Trophoblast cell (in vitro differentiated cells and primary cell): ENCODE measurements around the gene OGDH.

ENCODE experiments used
- DNase-seq, 2 donors: peaks; one replicate each; pipeline ENCODE4 v3.0.0-alpha.2; 2016
- H2AFZ ChIP-seq: 2 replicates; pipeline ENCODE4 v1.6.1; 2013; ENCODE audit warnings: low read length, moderate library complexity, mild to moderate bottlenecking; ENCODE audit not compliant: insufficient read depth, poor library complexity
- H2AK5ac ChIP-seq: 2 replicates; pipeline ENCODE4 v1.6.1; 2013; ENCODE audit warnings: mild to moderate bottlenecking, low read length
- H2BK120ac ChIP-seq: 2 replicates; pipeline ENCODE4 v1.6.1; 2013; ENCODE audit warnings: low read length, mild to moderate bottlenecking, moderate library complexity; ENCODE audit not compliant: insufficient read depth, poor library complexity
- H2BK12ac ChIP-seq: 2 replicates; pipeline ENCODE4 v1.6.1; 2013; ENCODE audit warnings: mild to moderate bottlenecking, low read length, moderate library complexity
- H2BK5ac ChIP-seq: 2 replicates; pipeline ENCODE4 v1.6.1; 2013; ENCODE audit warnings: low read length, low read depth, moderate library complexity, mild to moderate bottlenecking; ENCODE audit not compliant: poor library complexity
- H3K14ac ChIP-seq: 2 replicates; pipeline ENCODE4 v1.6.1; 2013; ENCODE audit warnings: mild to moderate bottlenecking, low read length
- H3K18ac ChIP-seq: 2 replicates; pipeline ENCODE4 v1.6.1; 2013; ENCODE audit warnings: mild to moderate bottlenecking, low read length
- H3K23ac ChIP-seq: 2 replicates; pipeline ENCODE4 v1.6.1; 2013; ENCODE audit warnings: low read length
- H3K27ac ChIP-seq: 2 replicates; pipeline ENCODE4 v1.5.1; 2013; ENCODE audit warnings: low read depth, mild to moderate bottlenecking, inconsistent platforms, low read length, moderate library complexity
- H3K27me3 ChIP-seq: 2 replicates; pipeline ENCODE4 v1.6.1; 2013; ENCODE audit warnings: inconsistent platforms, mild to moderate bottlenecking, low read length, moderate library complexity; ENCODE audit not compliant: insufficient read depth
- H3K36me3 ChIP-seq, 2 experiments: 1 replicate in 1 of 2; 2 replicates in 1 of 2; pipeline ENCODE4 v1.6.1; 2013; ENCODE audit warnings: low read length in 2 of 2, mild to moderate bottlenecking in 2 of 2, moderate library complexity in 1 of 2; ENCODE audit not compliant: insufficient read depth in 2 of 2, control insufficient read depth in 1 of 2
- H3K4ac ChIP-seq: 2 replicates; pipeline ENCODE4 v1.6.1; 2013; ENCODE audit warnings: low read depth, mild to moderate bottlenecking, low read length, moderate library complexity
- H3K4me1 ChIP-seq, 2 experiments: 1 replicate in 1 of 2; 2 replicates in 1 of 2; pipeline ENCODE4 v1.6.1; 2013; ENCODE audit warnings: low read length in 2 of 2, mild to moderate bottlenecking in 2 of 2, moderate library complexity in 1 of 2; ENCODE audit not compliant: insufficient read depth in 2 of 2, control insufficient read depth in 1 of 2
- H3K4me2 ChIP-seq: 2 replicates; pipeline ENCODE4 v1.6.1; 2013; ENCODE audit warnings: inconsistent platforms, mild to moderate bottlenecking, low read length, moderate library complexity
- H3K4me3 ChIP-seq: 2 replicates; pipeline ENCODE4 v1.5.1; 2013; ENCODE audit warnings: mild to moderate bottlenecking, low read depth, low read length, inconsistent platforms
- H3K79me1 ChIP-seq: one replicate; pipeline ENCODE4 v1.6.1; 2013; ENCODE audit warnings: low read length
- H3K79me2 ChIP-seq: 2 replicates; pipeline ENCODE4 v1.6.1; 2013; ENCODE audit warnings: low read length, mild to moderate bottlenecking; ENCODE audit not compliant: control insufficient read depth, insufficient read depth, poor library complexity
- H3K9ac ChIP-seq: 2 replicates; pipeline ENCODE4 v1.6.1; 2013; ENCODE audit warnings: mild to moderate bottlenecking, low read length
- H3K9me3 ChIP-seq: 2 replicates; pipeline ENCODE4 v1.6.1; 2013; ENCODE audit warnings: low read depth, mild to moderate bottlenecking, control low read depth, inconsistent platforms, low read length; ENCODE audit not compliant: insufficient read depth
- H4K12ac ChIP-seq: 2 replicates; pipeline ENCODE4 v1.6.1; 2013; ENCODE audit warnings: low read depth, mild to moderate bottlenecking, low read length, moderate library complexity
- H4K8ac ChIP-seq: 2 replicates; pipeline ENCODE4 v1.6.1; 2013; ENCODE audit warnings: low read depth, mild to moderate bottlenecking, low read length, moderate library complexity
- H4K91ac ChIP-seq: one replicate; pipeline ENCODE4 v1.6.1; 2013; ENCODE audit warnings: low read depth, mild to moderate bottlenecking, low read length, moderate library complexity
- WGBS: extraction: QIAGEN DNeasy Blood & Tissue Kit; methylation state at CpG from one replicate; pipeline ENCODE4 v1.1.7; 2013; ENCODE audit warnings: missing lambda C conversion rate; ENCODE audit not compliant: insufficient read length, insufficient coverage; ENCODE audit errors: extremely low coverage; 5-methylcytosine and 5-hydroxymethylcytosine counted together

OGDH gene

DNA sequence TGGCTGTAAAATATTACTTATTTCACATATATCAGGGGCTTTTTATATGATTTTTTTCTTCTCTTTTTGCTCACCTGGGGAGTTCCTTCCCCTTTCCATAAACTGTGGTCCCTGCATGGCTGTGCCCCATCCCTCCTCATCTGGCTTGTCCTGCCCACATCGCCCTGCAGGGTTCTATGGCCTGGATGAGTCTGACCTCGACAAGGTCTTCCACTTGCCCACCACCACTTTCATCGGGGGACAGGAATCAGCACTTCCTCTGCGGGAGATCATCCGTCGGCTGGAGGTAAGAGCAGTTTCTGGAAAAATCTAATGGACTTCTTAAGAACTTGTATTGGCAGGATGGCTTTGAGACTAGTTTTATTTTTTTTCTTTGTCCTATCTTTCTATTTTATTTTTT, 60.1 kb downstream of the OGDH start:
- no peak overlapping the region for H3K4me3 ChIP-seq
- no peaks in the 10 kb centered on the region for H3K79me2 ChIP-seq
- H3K27me3 ChIP-seq: no peaks in the 10 kb centered on the region
- no peak overlapping the region for H3K4ac ChIP-seq
- peaks cover 25% of the 10 kb centered on the region in 2 experiments for H3K36me3 ChIP-seq
- no CpG with 5 or more reads among the region's 6 CpGs for WGBS
- no peak overlapping the region for H2AFZ ChIP-seq
- H3K9me3 ChIP-seq: no peaks in the 10 kb centered on the region
- no peak overlapping the region for H3K4me2 ChIP-seq
- H3K27ac ChIP-seq: no peak overlapping the region
- H3K18ac ChIP-seq: no peak overlapping the region
- no peak overlapping the region for H2BK120ac ChIP-seq
- peak overlapping the region; percentile 80 for H3K9ac ChIP-seq
- no peak overlapping the region for H4K91ac ChIP-seq
- no peak overlapping the region for H3K23ac ChIP-seq
- no peak overlapping the region for H4K12ac ChIP-seq
- no peaks in the 10 kb centered on the region for H3K4me1 ChIP-seq
- no peak overlapping the region for H3K14ac ChIP-seq
- H2BK12ac ChIP-seq: no peak overlapping the region
- DNase-seq: no peak
- no peak overlapping the region for H2AK5ac ChIP-seq
- no peak overlapping the region for H4K8ac ChIP-seq
- H3K79me1 ChIP-seq: no peaks in the 10 kb centered on the region
- no peak overlapping the region for H2BK5ac ChIP-seq

GRCh38 chr7:44667190-44667589, 60.8 kb downstream of the OGDH start:
- no peak for DNase-seq

GRCh38 chr7:44671069-44671468, 64.6 kb downstream of the OGDH start:
- Histone ChIP-seq H3K79me1 (no peaks in the 10 kb centered on the region), H3K4me2 (no peak overlapping the region), H3K4me3 (no peak overlapping the region), H4K91ac (no peak overlapping the region), H3K27me3 (no peaks in the 10 kb centered on the region), H3K36me3 (peaks cover 39 to 44% of the 10 kb centered on the region in 2 experiments), H3K4ac (no peak overlapping the region), H2BK5ac (no peak overlapping the region), H3K79me2 (no peaks in the 10 kb centered on the region), H2BK120ac (no peak overlapping the region), H3K14ac (no peak overlapping the region), H3K9me3 (peaks cover 4% of the 10 kb centered on the region), H3K23ac (no peak overlapping the region), H3K27ac (no peak overlapping the region), H2BK12ac (no peak overlapping the region), H4K12ac (no peak overlapping the region), H4K8ac (no peak overlapping the region), H3K9ac (no peak overlapping the region), H2AK5ac (no peak overlapping the region), H2AFZ (no peak overlapping the region), H3K18ac (no peak overlapping the region), H3K4me1 (no peaks in the 10 kb centered on the region)
- DNase-seq: no peak
- no CpG with 5 or more reads among the region's 1 CpG for WGBS

More at GRCh38 chr7:44667190-44667589, 60.8 kb downstream of the OGDH start:
- Histone ChIP-seq H3K4ac (no peak overlapping the region), H3K4me2 (no peak overlapping the region), H3K14ac (no peak overlapping the region), H3K9me3 (no peaks in the 10 kb centered on the region), H2AK5ac (no peak overlapping the region), H3K4me1 (no peaks in the 10 kb centered on the region), H3K36me3 (peaks cover 23 to 25% of the 10 kb centered on the region in 2 experiments), H3K9ac (no peak overlapping the region), H3K27ac (no peak overlapping the region), H2AFZ (no peak overlapping the region), H4K8ac (no peak overlapping the region), H3K18ac (no peak overlapping the region), H2BK5ac (no peak overlapping the region), H2BK120ac (no peak overlapping the region), H3K79me2 (no peaks in the 10 kb centered on the region), H4K91ac (no peak overlapping the region), H4K12ac (no peak overlapping the region), H2BK12ac (no peak overlapping the region), H3K27me3 (no peaks in the 10 kb centered on the region), H3K79me1 (no peaks in the 10 kb centered on the region), H3K4me3 (no peak overlapping the region), H3K23ac (no peak overlapping the region)
- no CpG with 5 or more reads among the region's 3 CpGs for WGBS

- no peak overlapping the region for H2BK5ac ChIP-seq
- DNase-seq: no peak
- no peak overlapping the region for H3K4me2 ChIP-seq
- H3K4me3 ChIP-seq: peak overlapping the region; percentile 23
- no peak overlapping the region for H3K27ac ChIP-seq
- H2AK5ac ChIP-seq: no peak overlapping the region
- peaks cover 36 to 38% of the 10 kb centered on the region in 2 experiments for H3K36me3 ChIP-seq
- no peak overlapping the region for H3K9ac ChIP-seq
- H3K18ac ChIP-seq: no peak overlapping the region
- no CpG with 5 or more reads among the region's 2 CpGs for WGBS
- no peak overlapping the region for H4K91ac ChIP-seq
- no peak overlapping the region for H3K23ac ChIP-seq
- no peak overlapping the region for H2BK120ac ChIP-seq
- H3K14ac ChIP-seq: no peak overlapping the region
- H3K79me1 ChIP-seq: no peaks in the 10 kb centered on the region
- H3K27me3 ChIP-seq: no peaks in the 10 kb centered on the region
- no peaks in the 10 kb centered on the region for H3K4me1 ChIP-seq
- no peak overlapping the region for H3K4ac ChIP-seq
- peaks cover 6% of the 10 kb centered on the region for H3K9me3 ChIP-seq
- H4K8ac ChIP-seq: no peak overlapping the region
- H2BK12ac ChIP-seq: no peak overlapping the region
- H4K12ac ChIP-seq: no peak overlapping the region
- no peaks in the 10 kb centered on the region for H3K79me2 ChIP-seq
- H2AFZ ChIP-seq: no peak overlapping the region
Observed at GRCh38 chr7:44673324-44673723, 66.9 kb downstream of the OGDH start.
